CD4-positive, alpha-beta T cell (primary cell): ENCODE results near the gene MOGAT2. TPM values are rescaled to one million over a fixed set of nuclear protein-coding genes. Genes with fewer than 3 reads are reported as not detected.
"Not testable (repeated sequence)": the region's sequence is repeated elsewhere in the genome, so short reads cannot be mapped to it uniquely, and the experiment has no call there.

Experiments
- ATAC-seq: fragments of 200-7000 bp; cut with Tn5 transposase; one replicate; pipeline ENCODE4 v1.10.0; 2022; ENCODE audit warnings: mild to moderate bottlenecking; ENCODE audit not compliant: poor library complexity
- CTCF ChIA-PET: fragments of 350-600 bp; sonication (Branson Sonifier 250); formaldehyde crosslinking; loops from one replicate; lab custom pipeline; 2021; ENCODE audit warnings: antibody characterized with exemption, inconsistent platforms; lab: Charles Lee
- POLR2A ChIA-PET: fragments of 350-600 bp; sonication (Branson Sonifier 250); formaldehyde crosslinking; loops from one replicate; lab custom pipeline; 2021; ENCODE audit warnings: antibody characterized with exemption, inconsistent platforms; lab: Charles Lee
- DNase-seq, 14 experiments: peaks; one replicate each; pipeline ENCODE4 v3.0.0-alpha.2; 2013 to 2020; ENCODE audit warnings: mixed read lengths in 2 of 14
- H3K27ac ChIP-seq, 2 donors: one replicate each; pipeline versions ENCODE4 v1.5.1 to v1.7.0; 2013; ENCODE audit warnings: low read length in 2 of 2, low read depth in 1 of 2, mild to moderate bottlenecking in 1 of 2
- H3K27me3 ChIP-seq, 2 experiments: 1 replicate in 1 of 2; 2 replicates in 1 of 2; pipeline versions ENCODE4 v1.6.1 to v1.7.0; 2013; ENCODE audit warnings: low read length in 2 of 2, control low read depth in 1 of 2, mild to moderate bottlenecking in 1 of 2, moderate library complexity in 1 of 2; ENCODE audit not compliant: insufficient read depth in 2 of 2, control insufficient read depth in 1 of 2
- H3K36me3 ChIP-seq: one replicate; pipeline ENCODE4 v1.6.1; 2013; ENCODE audit warnings: low read length, control low read depth; ENCODE audit not compliant: insufficient read depth
- H3K4me1 ChIP-seq: one replicate; pipeline ENCODE4 v1.6.1; 2013; ENCODE audit warnings: low read length, control low read depth; ENCODE audit not compliant: insufficient read depth
- H3K4me3 ChIP-seq: one replicate; pipeline ENCODE4 v1.5.1; 2013; ENCODE audit warnings: mild to moderate bottlenecking, low read length, moderate library complexity
- H3K9me3 ChIP-seq, 2 experiments: 1 replicate in 1 of 2; 2 replicates in 1 of 2; pipeline versions ENCODE4 v1.6.1 to v1.7.0; 2013; ENCODE audit warnings: low read length in 2 of 2, mild to moderate bottlenecking in 2 of 2, control low read depth in 1 of 2, moderate library complexity in 1 of 2; ENCODE audit not compliant: control insufficient read depth in 1 of 2, insufficient read depth in 1 of 2
- H3K27ac Mint-ChIP-seq: one replicate; pipeline ENCODE4 v1.8.0; 2020; ENCODE audit warnings: mixed read lengths
- H3K27me3 Mint-ChIP-seq: one replicate; pipeline ENCODE4 v1.8.0; 2021; ENCODE audit warnings: mixed read lengths
- H3K36me3 Mint-ChIP-seq: one replicate; pipeline ENCODE4 v1.8.0; 2021; ENCODE audit warnings: low read depth, mixed read lengths
- H3K4me1 Mint-ChIP-seq: one replicate; pipeline ENCODE4 v1.8.0; 2021; ENCODE audit warnings: low read depth, mixed read lengths
- H3K4me3 Mint-ChIP-seq: one replicate; pipeline ENCODE4 v1.8.0; 2020; ENCODE audit warnings: mild to moderate bottlenecking, mixed read lengths
- H3K9me3 Mint-ChIP-seq: one replicate; pipeline ENCODE4 v1.8.0; 2020; ENCODE audit warnings: mixed read lengths
- intact Hi-C, 2 experiments: fragments of 100-400 bp; cut with DNase I in 1 of 2; cut with micrococcal nuclease in 1 of 2; formaldehyde crosslinking; loops; one replicate each; pipeline versions ENCODE4 v1.15.1 to v1.9.0; 2023 to 2025; cut with DNase I, micrococcal nuclease
- total RNA-seq, 174 experiments: library from RNA in 2 of 174; stranded (reverse) in 2 of 174; gene quantifications; one replicate each; pipeline ENCODE4 v1.2.3 and lab custom pipeline; 2021 to 2026
- TF ChIP-seq, protein P1 (sequence below): fragments of 200-600 bp; IDR thresholded peaks from one replicate; pipeline ENCODE4 v1.8.0; 2022; ENCODE audit warnings: antibody characterized with exemption, mild to moderate bottlenecking

The MOGAT2 gene
- total RNA-seq, 2 experiments from 2014 or later: not detected

DNA sequence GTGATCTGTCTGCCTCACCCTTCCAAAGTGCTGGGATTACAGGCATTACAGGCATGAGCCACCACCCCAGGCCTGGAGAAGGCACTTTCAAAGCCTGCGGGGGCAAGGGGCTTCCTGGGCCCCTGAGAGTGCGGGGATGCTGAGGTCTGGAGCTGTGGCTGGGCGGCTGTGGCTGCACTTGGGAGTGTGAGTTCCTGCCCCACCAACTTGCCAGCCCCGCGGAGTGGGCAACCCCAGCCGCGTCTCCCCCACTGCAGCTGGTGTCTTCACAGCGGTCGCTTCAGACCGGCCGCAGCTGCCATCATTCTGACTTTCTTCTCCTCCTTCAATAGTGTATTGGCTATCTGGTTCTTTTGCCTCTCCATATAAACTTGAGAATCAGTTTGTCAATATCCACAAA lies 38.1 kb upstream of the MOGAT2 start:
- Mint-ChIP-seq H3K4me1 (no peaks in the 10 kb centered on the region), H3K36me3 (no peaks in the 10 kb centered on the region)
- CTCF ChIA-PET: interaction anchor here (0.7 kb wide), 1 partner anchor 26 kb away, joined by 3 read pairs; no protein-coding TSS in a partner anchor

DNA sequence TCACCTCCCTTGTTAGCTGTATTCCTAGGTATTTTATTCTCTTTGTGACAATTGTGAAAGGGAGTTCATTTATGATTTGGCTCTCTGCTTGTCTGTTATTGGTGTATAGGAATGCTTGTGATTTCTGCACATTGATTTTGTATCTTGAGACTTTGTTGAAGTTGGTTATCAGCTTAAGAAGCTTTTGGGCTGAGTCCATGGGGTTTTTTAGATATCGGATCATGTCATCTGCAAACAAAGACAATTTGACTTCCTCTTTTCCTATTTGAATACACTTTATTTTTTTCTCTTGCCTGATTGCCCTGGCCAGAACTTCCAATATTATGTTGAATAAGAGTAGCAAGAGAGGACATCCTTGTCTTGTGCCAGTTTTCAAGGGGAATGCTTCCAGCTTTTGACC lies 33.8 kb upstream of the MOGAT2 start:
- peaks cover 62% of the 10 kb centered on the region for H3K27me3 Mint-ChIP-seq
- ATAC-seq, H3K27ac ChIP-seq, H3K4me1 ChIP-seq, CTCF ChIA-PET, H3K36me3 Mint-ChIP-seq, H3K27ac Mint-ChIP-seq, POLR2A ChIA-PET, H3K4me3 Mint-ChIP-seq, H3K27me3 ChIP-seq, intact Hi-C loops, H3K9me3 ChIP-seq, H3K36me3 ChIP-seq, H3K4me1 Mint-ChIP-seq, DNase-seq, H3K4me3 ChIP-seq: not testable (repeated sequence)
- H3K9me3 Mint-ChIP-seq: peaks cover 16% of the 10 kb centered on the region

More for the DNA sequence above, 38.1 kb upstream of the MOGAT2 start:
- H3K4me3 ChIP-seq: no peak overlapping the region
- DNase-seq (no peak), ATAC-seq (no peak)
- H3K36me3 ChIP-seq: no peaks in the 10 kb centered on the region
- no peaks in the 10 kb centered on the region for H3K9me3 ChIP-seq
- no peak overlapping the region for H3K27ac ChIP-seq
- intact Hi-C loops: no loop called here
- Mint-ChIP-seq H3K27me3 (peaks cover 46% of the 10 kb centered on the region), H3K4me3 (no peak overlapping the region), H3K27ac (no peak overlapping the region), H3K9me3 (peaks cover 6% of the 10 kb centered on the region)
- TF ChIP-seq, protein P1, sequence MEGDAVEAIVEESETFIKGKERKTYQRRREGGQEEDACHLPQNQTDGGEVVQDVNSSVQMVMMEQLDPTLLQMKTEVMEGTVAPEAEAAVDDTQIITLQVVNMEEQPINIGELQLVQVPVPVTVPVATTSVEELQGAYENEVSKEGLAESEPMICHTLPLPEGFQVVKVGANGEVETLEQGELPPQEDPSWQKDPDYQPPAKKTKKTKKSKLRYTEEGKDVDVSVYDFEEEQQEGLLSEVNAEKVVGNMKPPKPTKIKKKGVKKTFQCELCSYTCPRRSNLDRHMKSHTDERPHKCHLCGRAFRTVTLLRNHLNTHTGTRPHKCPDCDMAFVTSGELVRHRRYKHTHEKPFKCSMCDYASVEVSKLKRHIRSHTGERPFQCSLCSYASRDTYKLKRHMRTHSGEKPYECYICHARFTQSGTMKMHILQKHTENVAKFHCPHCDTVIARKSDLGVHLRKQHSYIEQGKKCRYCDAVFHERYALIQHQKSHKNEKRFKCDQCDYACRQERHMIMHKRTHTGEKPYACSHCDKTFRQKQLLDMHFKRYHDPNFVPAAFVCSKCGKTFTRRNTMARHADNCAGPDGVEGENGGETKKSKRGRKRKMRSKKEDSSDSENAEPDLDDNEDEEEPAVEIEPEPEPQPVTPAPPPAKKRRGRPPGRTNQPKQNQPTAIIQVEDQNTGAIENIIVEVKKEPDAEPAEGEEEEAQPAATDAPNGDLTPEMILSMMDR: no peak
- POLR2A ChIA-PET: no interaction called here
- no peaks in the 10 kb centered on the region for H3K4me1 ChIP-seq
- H3K27me3 ChIP-seq: peaks cover 5 to 10% of the 10 kb centered on the region in 2 experiments

DNA sequence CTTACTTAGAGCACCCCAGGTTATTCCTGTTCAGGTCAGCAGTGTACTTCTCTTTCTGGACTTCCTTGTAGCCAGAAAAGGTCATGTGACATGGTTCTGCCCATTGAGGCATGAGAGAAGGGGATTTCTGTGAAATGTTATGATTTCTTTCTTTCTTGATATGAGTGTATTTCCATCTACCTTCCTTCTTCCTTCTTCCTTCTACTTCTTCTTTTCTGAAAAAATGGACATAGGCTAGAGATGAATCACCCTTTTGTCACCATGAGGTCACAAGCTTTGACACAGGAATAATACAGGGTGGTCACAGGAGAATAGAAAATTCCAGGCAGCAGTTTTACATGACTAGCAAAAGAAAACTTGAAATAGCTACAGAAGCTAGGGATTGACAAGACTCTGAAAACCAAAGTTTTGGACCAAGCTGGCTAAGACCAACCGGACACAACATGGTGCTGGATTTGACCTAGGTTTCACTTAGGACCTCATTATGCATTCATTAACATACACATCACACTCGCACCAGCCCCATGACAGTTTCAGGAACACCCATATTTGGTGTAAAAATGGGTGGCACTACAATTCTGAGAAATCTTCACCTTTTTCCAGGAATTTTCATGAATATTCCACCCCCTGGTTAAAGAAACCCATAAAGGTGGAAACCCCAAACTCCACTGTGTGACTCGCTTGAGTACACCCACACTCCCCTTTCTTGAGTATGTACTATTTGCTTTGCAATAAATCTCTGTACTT lies 27.6 kb upstream of the MOGAT2 start:
- intact Hi-C loops: no loop called here
- no peak for ATAC-seq
- peaks cover 6% of the 10 kb centered on the region in 2 experiments for H3K9me3 ChIP-seq
- CTCF ChIA-PET: no interaction called here
- no peak overlapping the region for H3K27ac ChIP-seq
- H3K4me1 ChIP-seq: no peaks in the 10 kb centered on the region
- Mint-ChIP-seq H3K27me3 (peaks cover 75% of the 10 kb centered on the region), H3K27ac (no peak overlapping the region), H3K36me3 (no peaks in the 10 kb centered on the region), H3K9me3 (peaks cover 9% of the 10 kb centered on the region), H3K4me3 (no peak overlapping the region), H3K4me1 (no peaks in the 10 kb centered on the region)
- no peak overlapping the region for H3K4me3 ChIP-seq
- TF ChIP-seq, protein P1: no peak
- peaks cover 4 to 13% of the 10 kb centered on the region in 2 experiments for H3K27me3 ChIP-seq
- POLR2A ChIA-PET: no interaction called here
- DNase-seq: peak in 2 of 14 experiments; percentile 43 to 45
- no peaks in the 10 kb centered on the region for H3K36me3 ChIP-seq
